Psoas muscle (tissue), 8 donors: Measurements from ENCODE around the gene BARHL1. TPM values are rescaled to one million over a fixed set of nuclear protein-coding genes. Genes with fewer than 3 reads are reported as not detected.

Source experiments
- ATAC-seq, 4 donors: fragments of 200-7000 bp; cut with Tn5 transposase; one replicate each; pipeline ENCODE4 v1.9.1; 2020; ENCODE audit warnings: moderate library complexity in 3 of 4, mild to moderate bottlenecking in 2 of 4
- DNase-seq, 2 donors: peaks; one replicate each; pipeline ENCODE4 v3.0.0-alpha.2; 2020
- H3K27ac ChIP-seq: fragments of 200-600 bp; one replicate; pipeline ENCODE4 v1.8.0; 2022
- H3K27me3 ChIP-seq, 3 donors: fragments of 200-600 bp in 1 of 3; one replicate each; pipeline versions ENCODE4 v1.6.1 to v1.8.0; 2013 to 2022; ENCODE audit warnings: low read length in 2 of 3, mild to moderate bottlenecking in 2 of 3, moderate library complexity in 1 of 3; ENCODE audit not compliant: insufficient read depth in 3 of 3
- H3K36me3 ChIP-seq, 2 donors: fragments of 200-600 bp in 1 of 2; one replicate each; pipeline versions ENCODE4 v1.6.1 to v1.8.0; 2013 to 2022; ENCODE audit warnings: low read depth in 1 of 2, mild to moderate bottlenecking in 1 of 2, moderate library complexity in 1 of 2; ENCODE audit not compliant: insufficient read depth in 1 of 2
- H3K4me1 ChIP-seq: fragments of 200-600 bp; one replicate; pipeline ENCODE4 v1.8.0; 2022
- H3K4me3 ChIP-seq: fragments of 200-600 bp; one replicate; pipeline ENCODE4 v1.8.0; 2022; ENCODE audit warnings: mild to moderate bottlenecking
- H3K9me3 ChIP-seq: fragments of 200-600 bp; one replicate; pipeline ENCODE4 v1.8.0; 2022
- CTCF ChIP-seq: fragments of 200-600 bp; IDR thresholded peaks from one replicate; pipeline ENCODE4 v1.8.0; 2022; ENCODE audit warnings: antibody characterized with exemption
- WGBS, 3 donors: extraction: QIAGEN DNeasy Blood & Tissue Kit; methylation state at CpG; one replicate each; pipeline versions ENCODE4 v1.1.6 to v1.1.7; 2013; 5-methylcytosine and 5-hydroxymethylcytosine counted together
- intact Hi-C, 2 donors: fragments of 100-400 bp; cut with DNase I; formaldehyde crosslinking; loops; one replicate each; pipeline versions ENCODE4 v1.11.0 to v1.14.2; 2022
- polyA plus RNA-seq, 3 donors: library from polyadenylated mRNA; stranded (reverse); fragments of 200-250 nt; gene quantifications; one replicate each; pipeline ENCODE4 v1.2.3, GENCODE V29; 2013
- total RNA-seq, 4 donors: library from RNA; stranded (reverse); fragmentation: NEBNext Ultra II Directional in 2 of 4; extraction: Animal tissue kit (Norgen Biotek cat#: 25700) in 2 of 4; gene quantifications; one replicate each; pipeline versions ENCODE4 v1.2.1 to v1.2.4, GENCODE V29; 2021 to 2023
- donor health status: healthy with polysubstance abuse.
- donor health status: DM: no; HTN: no; CAD: no; lungs with moderate emphysema.
- donor health status: Bipolar disorder and iron deficiency.
- donor health status: healthy.
- donor health status: DM: yes; HTN: yes; CAD: no.
- donor health status: DM: no; HTN: no; CAD: no.
- donor health status: DM: no; HTN: no; CAD: no.
- donor health status: DM: yes; HTN: yes; CAD: no.

BARHL1 gene
- total and polyA plus RNA-seq, 7 donors = not detected

DNA sequence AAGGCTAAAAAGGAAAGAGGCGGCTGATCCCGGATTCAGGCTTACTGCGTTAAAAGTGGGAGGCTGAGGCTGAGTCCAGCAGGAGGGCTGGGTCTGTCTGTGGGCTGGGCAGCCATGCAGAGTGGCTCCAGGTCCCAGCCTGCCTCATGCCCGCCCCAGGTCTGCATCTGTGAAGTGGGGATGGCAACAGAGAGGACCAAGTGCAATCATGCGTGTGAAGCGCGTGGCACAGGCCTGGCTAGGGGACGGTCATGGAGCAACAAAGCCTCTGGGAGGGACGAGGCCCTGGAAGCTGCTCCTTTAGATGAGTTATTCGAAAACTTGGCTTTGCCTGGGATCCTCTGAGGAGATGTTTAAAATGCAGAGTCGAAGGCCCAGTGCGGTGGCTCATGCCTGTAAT lies 30.4 kb upstream of the BARHL1 start:
- DNase-seq = peak in 1 of 2 donors; percentile 46
- intact Hi-C loops = no loop called here
- H3K4me3 ChIP-seq = no peak overlapping the region
- H3K27me3 ChIP-seq = peaks cover 0 to 70% (median 5%) of the 10 kb centered on the region in 3 donors
- H3K36me3 ChIP-seq = no peaks in the 10 kb centered on the region
- no peaks in the 10 kb centered on the region for H3K9me3 ChIP-seq
- TF ChIP-seq CTCF = no peak
- H3K4me1 ChIP-seq = no peaks in the 10 kb centered on the region
- no peak for ATAC-seq
- no peak overlapping the region for H3K27ac ChIP-seq
- WGBS, 3 donors = 81 to 82% (median 82%) methylated on average over 12 of the region's 12 CpGs

GRCh38 chr9:132554755-132555154 lies 27.7 kb upstream of the BARHL1 start:
- TF ChIP-seq CTCF = no peak
- Histone ChIP-seq H3K36me3 (no peaks in the 10 kb centered on the region), H3K9me3 (no peaks in the 10 kb centered on the region), H3K4me1 (no peaks in the 10 kb centered on the region), H3K27me3 (peaks cover 0 to 75% (median 4%) of the 10 kb centered on the region in 3 donors), H3K27ac (no peak overlapping the region), H3K4me3 (no peak overlapping the region)
- DNase-seq (no peak), ATAC-seq (no peak)
- WGBS, 3 donors = 85 to 97% (median 93%) methylated on average over 2 of the region's 2 CpGs
- intact Hi-C loops = no loop called here

GRCh38 chr9:132555528-132555927 lies 26.9 kb upstream of the BARHL1 start:
- DNase-seq (no peak), ATAC-seq (no peak)
- Histone ChIP-seq H3K27ac (no peak overlapping the region), H3K36me3 (no peaks in the 10 kb centered on the region), H3K27me3 (peaks cover 0 to 72% (median 4%) of the 10 kb centered on the region in 3 donors), H3K4me3 (no peak overlapping the region), H3K4me1 (peaks cover 7% of the 10 kb centered on the region), H3K9me3 (no peaks in the 10 kb centered on the region)
- intact Hi-C loops = no loop called here
- 69 to 76% (median 69%) methylated on average over 8 of the region's 8 CpGs for WGBS, 3 donors
- TF ChIP-seq CTCF = no peak

- 61 to 64% (median 63%) methylated on average over 6 of the region's 6 CpGs for WGBS, 3 donors
- no peak for TF ChIP-seq CTCF
- ATAC-seq = no peak
- DNase-seq = peak in 1 of 2 donors; percentile 6
- intact Hi-C loops = no loop called here
- no peak overlapping the region for H3K27ac ChIP-seq
- peaks cover 14% of the 10 kb centered on the region for H3K4me1 ChIP-seq
- H3K27me3 ChIP-seq = peaks cover 0 to 68% (median 4%) of the 10 kb centered on the region in 3 donors
- no peaks in the 10 kb centered on the region for H3K9me3 ChIP-seq
- no peak overlapping the region for H3K4me3 ChIP-seq
- no peaks in the 10 kb centered on the region for H3K36me3 ChIP-seq
These were observed 26.2 kb upstream of the BARHL1 start for GRCh38 chr9:132556235-132556634.

DNA sequence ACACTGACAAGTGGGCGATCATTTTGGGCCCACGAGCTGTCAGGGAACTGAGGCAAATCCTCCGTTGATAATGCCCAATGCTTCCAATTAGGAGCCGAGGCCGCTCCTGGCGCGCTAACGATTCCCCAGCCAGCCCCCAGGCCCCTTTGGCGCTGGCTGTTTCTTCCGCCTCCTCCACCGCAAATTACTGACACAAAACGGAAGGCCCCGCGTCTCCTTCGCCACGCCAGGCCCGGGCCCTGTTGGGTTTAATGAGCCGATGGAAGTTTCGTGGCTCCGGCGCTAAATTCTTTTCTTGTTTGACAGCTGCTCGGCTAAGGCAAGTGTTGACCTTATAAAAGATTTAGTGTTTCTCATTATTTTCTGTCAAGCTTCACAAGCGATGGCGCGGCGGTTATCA lies 25.7 kb upstream of the BARHL1 start:
- Histone ChIP-seq H3K9me3 (no peaks in the 10 kb centered on the region), H3K36me3 (no peaks in the 10 kb centered on the region), H3K27me3 (peaks cover 0 to 64% (median 4%) of the 10 kb centered on the region in 3 donors), H3K4me3 (no peak overlapping the region), H3K27ac (no peak overlapping the region), H3K4me1 (peaks cover 14% of the 10 kb centered on the region)
- ATAC-seq (no peak), DNase-seq (peak in 1 of 2 donors; percentile 19)
- 33 to 51% (median 46%) methylated on average over 26 of the region's 26 CpGs for WGBS, 3 donors
- intact Hi-C loops = no loop called here
- no peak for TF ChIP-seq CTCF
